HG03342 (cell line): Measurements from ENCODE around the gene CTNNA2.
"Not testable (repeated sequence)": the region's sequence is repeated elsewhere in the genome, so short reads cannot be mapped to it uniquely, and the experiment has no call there.

Source experiments
- ATAC-seq: cut with Tn5 transposase; IDR thresholded peaks from one replicate; pipeline ENCODE4 v1.9.1; 2021; ENCODE audit warnings: mild to moderate bottlenecking, moderate library complexity; ENCODE audit not compliant: unreplicated experiment

Gene CTNNA2

GRCh38 chr2:80014637-80015036, 501.8 kb downstream of the CTNNA2 start:
- no peak for ATAC-seq

GRCh38 chr2:80016171-80016570, 503.3 kb downstream of the CTNNA2 start:
- no peak for ATAC-seq

GRCh38 chr2:80019571-80020460, 507.0 kb downstream of the CTNNA2 start:
- no peak for ATAC-seq

GRCh38 chr2:80022018-80022417, 509.2 kb downstream of the CTNNA2 start:
- no peak for ATAC-seq

- ATAC-seq, result no peak
Measured at GRCh38 chr2:80026040-80026729, 513.3 kb downstream of the CTNNA2 start.

- ATAC-seq, result no peak
Measured at GRCh38 chr2:80028051-80028450, 515.2 kb downstream of the CTNNA2 start.

GRCh38 chr2:80028584-80028983, 515.7 kb downstream of the CTNNA2 start:
- no peak for ATAC-seq

GRCh38 chr2:80030135-80030534, 517.3 kb downstream of the CTNNA2 start:
- ATAC-seq, result no peak

GRCh38 chr2:80032684-80033083, 519.8 kb downstream of the CTNNA2 start:
- not testable (repeated sequence) for ATAC-seq

- ATAC-seq, result no peak
Measured at GRCh38 chr2:80035749-80036285, 523.0 kb downstream of the CTNNA2 start.

GRCh38 chr2:80037310-80037709, 524.5 kb downstream of the CTNNA2 start:
- no peak for ATAC-seq

GRCh38 chr2:80040226-80040625, 527.4 kb downstream of the CTNNA2 start:
- ATAC-seq, result no peak

- no peak for ATAC-seq
Measured at GRCh38 chr2:80042635-80043034, 529.8 kb downstream of the CTNNA2 start.

- no peak for ATAC-seq
Measured at GRCh38 chr2:80048296-80048695, 535.4 kb downstream of the CTNNA2 start.

- no peak for ATAC-seq
Measured at GRCh38 chr2:80050246-80050645, 537.4 kb downstream of the CTNNA2 start.

- ATAC-seq, result no peak
Measured at GRCh38 chr2:80053522-80054345, 540.9 kb downstream of the CTNNA2 start.

- ATAC-seq, result no peak
Measured at GRCh38 chr2:80054346-80054675, 541.5 kb downstream of the CTNNA2 start.

- ATAC-seq, result no peak
Measured at GRCh38 chr2:80057956-80058355, 545.1 kb downstream of the CTNNA2 start.

- no peak for ATAC-seq
Measured at GRCh38 chr2:80058562-80058961, 545.7 kb downstream of the CTNNA2 start.

- no peak for ATAC-seq
Measured at GRCh38 chr2:80059447-80059846, 546.6 kb downstream of the CTNNA2 start.

GRCh38 chr2:80061881-80062280, 549.0 kb downstream of the CTNNA2 start:
- ATAC-seq, result no peak
